Transverse colon (tissue), 4 donors: ENCODE results near the gene SLC9B1. TPM values are rescaled to one million over a fixed set of nuclear protein-coding genes. Genes with fewer than 3 reads are reported as not detected.
"Not testable (repeated sequence)": the region's sequence is repeated elsewhere in the genome, so short reads cannot be mapped to it uniquely, and the experiment has no call there.

Source experiments
- DNase-seq: peaks from one replicate; pipeline ENCODE4 v3.0.0-alpha.2; 2019
- H3K27ac ChIP-seq, 4 donors: fragments of 200-600 bp; sonication (generic); 2 replicates each; pipeline ENCODE4 v1.5.1; 2016 to 2018; ENCODE audit warnings: inconsistent platforms in 4 of 4
- H3K27me3 ChIP-seq: fragments of 200-600 bp; sonication (generic); 2 replicates; pipeline ENCODE4 v1.5.1; 2017; ENCODE audit warnings: inconsistent platforms
- H3K36me3 ChIP-seq, 4 donors: fragments of 200-600 bp; sonication (generic); 2 replicates each; pipeline ENCODE4 v1.5.1; 2017 to 2019; ENCODE audit warnings: inconsistent platforms in 4 of 4
- H3K4me1 ChIP-seq, 4 donors: fragments of 200-600 bp; sonication (generic); 2 replicates each; pipeline ENCODE4 v1.5.1; 2017 to 2020; ENCODE audit warnings: inconsistent platforms in 4 of 4
- H3K4me3 ChIP-seq, 4 donors: fragments of 200-600 bp; sonication (generic); 1 replicate in 1 of 4; 2 replicates in 3 of 4; pipeline versions ENCODE4 v1.5.1 to v1.6.1; 2017 to 2019; ENCODE audit warnings: inconsistent platforms in 4 of 4
- H3K9me3 ChIP-seq, 2 donors: fragments of 200-600 bp; sonication (generic); 2 replicates each; pipeline ENCODE4 v1.5.1; 2017 to 2019; ENCODE audit warnings: inconsistent platforms in 2 of 2
- CTCF ChIP-seq, 5 experiments: fragments of 200-600 bp in 3 of 5; fragments of 450-650 bp in 2 of 5; sonication (generic) in 3 of 5; IDR thresholded peaks; 1 replicate in 2 of 5; 2 replicates in 3 of 5; pipeline ENCODE4 v1.5.1; 2016 to 2017; ENCODE audit warnings: antibody characterized with exemption in 5 of 5, inconsistent platforms in 3 of 5, mild to moderate bottlenecking in 2 of 5, moderate library complexity in 1 of 5
- EP300 ChIP-seq: sonication (generic); formaldehyde crosslinking; IDR thresholded peaks from one replicate; pipeline ENCODE4 v1.6.1; 2017; ENCODE audit warnings: antibody characterized with exemption, low read depth
- POLR2A ChIP-seq: fragments of 450-650 bp; IDR thresholded peaks from one replicate; pipeline ENCODE4 v1.6.1; 2016; ENCODE audit warnings: antibody characterized with exemption, mild to moderate bottlenecking, moderate library complexity
- POLR2AphosphoS5 ChIP-seq, 3 donors: sonication (generic); formaldehyde crosslinking; IDR thresholded peaks; one replicate each; pipeline ENCODE4 v1.6.1; 2016; ENCODE audit warnings: antibody characterized with exemption in 3 of 3
- WGBS, 2 donors: methylation state at CpG; one replicate each; pipeline ENCODE4 v1.1.5; 2018; ENCODE audit warnings: low coverage in 1 of 2; 5-methylcytosine and 5-hydroxymethylcytosine counted together
- in situ Hi-C, 4 donors: fragments of 200-750 bp; cut with MboI; loops; one replicate each; pipeline versions ENCODE4 v1.15.0 to v1.15.1; 2017; ENCODE audit warnings: low sequenced_read_pairs in 3 of 4, low pct_ligation_motif_present in 1 of 4, low pct_unique_long_range_greater_than_20kb in 1 of 4
- intact Hi-C: fragments of 100-400 bp; cut with DNase I; formaldehyde crosslinking; loops from one replicate; pipeline ENCODE4 v1.15.1; 2023; ENCODE audit warnings: low total_unique reads
- total RNA-seq, 4 donors: library from RNA; depleted of rRNA; stranded (reverse); fragments of >200 nt; gene quantifications; one replicate each; pipeline ENCODE4 v1.1.0, GENCODE V29; 2016

SLC9B1 gene
- total RNA-seq, 4 donors from 2014 or later = 0.41 to 0.79 TPM; not detected in 2

GRCh38 chr4:102883278-102883677 is 136.2 kb downstream of the SLC9B1 start:
- in situ Hi-C loops (no loop called here), intact Hi-C loops (no loop called here)
- Histone ChIP-seq H3K4me3 (no peak overlapping the region), H3K36me3 (no peaks in the 10 kb centered on the region), H3K27me3 (no peaks in the 10 kb centered on the region), H3K27ac (no peak overlapping the region), H3K4me1 (peaks cover 0 to 3% (median 0%) of the 10 kb centered on the region in 4 donors), H3K9me3 (no peaks in the 10 kb centered on the region)
- TF ChIP-seq POLR2AphosphoS5 (IDR thresholded peaks at IDR 0.05) = no peak
- no peak for TF ChIP-seq POLR2A
- TF ChIP-seq EP300 = no peak
- TF ChIP-seq CTCF (IDR thresholded peaks at IDR 0.05) = no peak
- 100% methylated on average over 2 of the region's 2 CpGs for WGBS, 2 donors
- DNase-seq = no peak

GRCh38 chr4:102881343-102881742 is 138.2 kb downstream of the SLC9B1 start:
- Histone ChIP-seq H3K36me3 (peaks cover 0 to 10% (median 0%) of the 10 kb centered on the region in 4 donors), H3K27ac (no peak overlapping the region), H3K4me3 (no peak overlapping the region), H3K4me1 (peaks cover 0 to 4% (median 0%) of the 10 kb centered on the region in 4 donors), H3K9me3 (peaks cover 0 to 3% of the 10 kb centered on the region in 2 donors), H3K27me3 (no peaks in the 10 kb centered on the region)
- in situ Hi-C loops = no loop called here
- intact Hi-C loops = no loop called here
- DNase-seq = no peak
- TF ChIP-seq POLR2A (no peak), EP300 (no peak), POLR2AphosphoS5 (IDR thresholded peaks at IDR 0.05) (no peak), CTCF (IDR thresholded peaks at IDR 0.05) (no peak)
- WGBS, 2 donors = 95 to 100% methylated on average over 1 of the region's 1 CpG

GRCh38 chr4:102878901-102879300 is 140.6 kb downstream of the SLC9B1 start:
- DNase-seq = no peak
- TF ChIP-seq EP300 (no peak), POLR2AphosphoS5 (IDR thresholded peaks at IDR 0.05) (no peak), CTCF (IDR thresholded peaks at IDR 0.05) (no peak), POLR2A (no peak)
- Histone ChIP-seq H3K27me3 (no peaks in the 10 kb centered on the region), H3K27ac (peak overlapping the region in 1 of 4 donors; percentile 4), H3K36me3 (peaks cover 0 to 15% (median 0%) of the 10 kb centered on the region in 4 donors), H3K9me3 (peaks cover 0 to 3% of the 10 kb centered on the region in 2 donors), H3K4me3 (no peak overlapping the region), H3K4me1 (peaks cover 0 to 4% (median 0%) of the 10 kb centered on the region in 4 donors)
- in situ Hi-C loops (no loop called here), intact Hi-C loops (no loop called here)
- 89 to 94% methylated on average over 3 of the region's 3 CpGs for WGBS, 2 donors

- H3K4me3 ChIP-seq, H3K9me3 ChIP-seq, H3K27me3 ChIP-seq, intact Hi-C loops, H3K4me1 ChIP-seq, in situ Hi-C loops: not testable (repeated sequence)
- DNase-seq = peak; percentile 24
- WGBS, 2 donors = 28 to 74% methylated on average over 2 to 4 of the region's 4 CpGs
- H3K36me3 ChIP-seq = peaks cover 0 to 15% (median 0%) of the 10 kb centered on the region in 4 donors
- H3K27ac ChIP-seq = peak overlapping the region in 1 of 4 donors; percentile 4
Observed at GRCh38 chr4:102878349-102878748, 141.2 kb downstream of the SLC9B1 start.

GRCh38 chr4:102877477-102878106 is 141.9 kb downstream of the SLC9B1 start:
- peak overlapping the region in 1 of 4 donors; percentile 9 for H3K27ac ChIP-seq
- in situ Hi-C loops = not testable (repeated sequence)
- 97% methylated on average over 3 of the region's 3 CpGs; no CpG with 5 or more reads in 1 of the 2 donors for WGBS, 2 donors

More at GRCh38 chr4:102877477-102878106, 141.9 kb downstream of the SLC9B1 start:
- H3K36me3 ChIP-seq = peaks cover 0 to 15% (median 0%) of the 10 kb centered on the region in 4 donors
- H3K9me3 ChIP-seq, H3K4me3 ChIP-seq, DNase-seq, H3K4me1 ChIP-seq, H3K27me3 ChIP-seq, intact Hi-C loops: not testable (repeated sequence)
